GM12874 (cell line): Measurements from ENCODE around the gene ERICH6B.

Source experiments
- TF ChIP-seq, protein P1 (sequence below): IDR thresholded peaks from 2 replicates; pipeline ENCODE4 v1.5.1; 2011; ENCODE audit warnings: low read depth, mild to moderate bottlenecking, control low read depth, low read length, moderate library complexity; ENCODE audit not compliant: insufficient read depth

Gene ERICH6B

DNA sequence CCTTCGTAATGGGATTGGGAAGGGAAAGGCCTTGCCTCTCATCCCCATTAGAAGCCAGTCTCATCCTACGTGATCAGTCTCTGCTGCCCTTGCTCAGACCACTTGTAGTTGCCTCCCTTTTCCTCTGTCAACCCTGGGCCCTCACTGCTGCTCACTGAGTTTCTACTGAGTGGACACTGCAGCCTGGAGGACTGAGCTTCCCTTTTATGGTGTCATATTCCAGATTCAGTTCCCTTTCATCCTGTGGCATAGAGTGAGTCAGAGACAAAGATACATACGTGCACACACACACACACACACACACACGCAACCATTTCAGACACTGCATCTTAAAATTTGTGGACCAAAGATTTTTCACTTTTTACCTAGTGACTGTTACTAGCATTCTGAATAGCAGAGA lies 94.2 kb downstream of the ERICH6B start:
- TF ChIP-seq, protein P1, sequence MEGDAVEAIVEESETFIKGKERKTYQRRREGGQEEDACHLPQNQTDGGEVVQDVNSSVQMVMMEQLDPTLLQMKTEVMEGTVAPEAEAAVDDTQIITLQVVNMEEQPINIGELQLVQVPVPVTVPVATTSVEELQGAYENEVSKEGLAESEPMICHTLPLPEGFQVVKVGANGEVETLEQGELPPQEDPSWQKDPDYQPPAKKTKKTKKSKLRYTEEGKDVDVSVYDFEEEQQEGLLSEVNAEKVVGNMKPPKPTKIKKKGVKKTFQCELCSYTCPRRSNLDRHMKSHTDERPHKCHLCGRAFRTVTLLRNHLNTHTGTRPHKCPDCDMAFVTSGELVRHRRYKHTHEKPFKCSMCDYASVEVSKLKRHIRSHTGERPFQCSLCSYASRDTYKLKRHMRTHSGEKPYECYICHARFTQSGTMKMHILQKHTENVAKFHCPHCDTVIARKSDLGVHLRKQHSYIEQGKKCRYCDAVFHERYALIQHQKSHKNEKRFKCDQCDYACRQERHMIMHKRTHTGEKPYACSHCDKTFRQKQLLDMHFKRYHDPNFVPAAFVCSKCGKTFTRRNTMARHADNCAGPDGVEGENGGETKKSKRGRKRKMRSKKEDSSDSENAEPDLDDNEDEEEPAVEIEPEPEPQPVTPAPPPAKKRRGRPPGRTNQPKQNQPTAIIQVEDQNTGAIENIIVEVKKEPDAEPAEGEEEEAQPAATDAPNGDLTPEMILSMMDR = no peak

DNA sequence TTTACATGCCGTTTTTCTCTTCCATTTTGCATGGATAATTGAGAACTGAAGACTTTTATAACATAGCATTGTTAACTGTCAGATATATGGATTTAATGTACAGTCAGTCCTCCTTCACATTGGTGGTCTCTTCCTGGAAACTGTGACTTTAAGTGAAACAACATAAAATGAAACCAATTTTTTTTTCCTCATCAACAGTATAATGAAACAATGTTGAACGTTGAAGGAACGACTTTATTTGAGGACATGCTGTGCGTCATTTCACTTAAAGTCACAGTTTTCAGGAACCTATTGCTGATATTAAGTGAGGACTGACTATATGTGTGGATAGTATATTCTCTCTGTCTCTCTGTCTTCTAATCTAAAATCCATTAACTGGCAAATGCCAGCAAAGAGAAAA lies 96.0 kb downstream of the ERICH6B start:
- TF ChIP-seq, protein P1 = no peak

DNA sequence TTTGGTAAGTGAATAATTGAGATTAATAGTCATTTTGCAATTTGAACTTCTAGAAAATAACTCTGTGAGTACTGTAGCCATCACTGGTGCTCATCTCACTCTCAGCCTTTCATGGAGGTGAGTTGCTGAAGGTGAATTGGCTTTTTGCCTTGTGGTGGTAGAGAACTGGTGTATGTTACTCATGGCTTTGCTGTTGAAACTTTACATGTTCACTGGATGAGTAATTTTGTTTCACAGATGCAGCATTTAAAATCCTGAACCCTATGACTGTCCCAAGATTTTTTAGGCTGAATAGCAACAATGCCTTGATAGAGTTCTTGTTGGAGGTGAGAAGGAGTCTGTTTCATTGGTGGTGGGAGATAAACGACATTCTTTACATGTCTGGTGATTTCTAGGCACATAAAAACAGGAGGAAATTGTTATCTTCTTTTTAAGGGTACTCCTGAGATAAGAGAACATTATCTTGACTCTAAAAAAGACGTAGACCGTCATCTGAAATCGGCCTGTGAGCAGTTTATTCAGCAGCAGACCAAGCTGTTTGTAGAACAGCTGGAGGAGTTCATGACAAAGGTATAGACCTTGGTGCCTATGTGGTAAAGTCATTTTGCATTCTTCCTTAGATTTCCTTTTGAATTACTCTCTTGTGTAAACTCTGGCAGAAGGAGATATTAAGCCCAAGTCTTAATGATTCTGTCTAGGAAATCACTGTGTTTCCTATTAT lies 96.9 kb downstream of the ERICH6B start:
- TF ChIP-seq, protein P1 = no peak

DNA sequence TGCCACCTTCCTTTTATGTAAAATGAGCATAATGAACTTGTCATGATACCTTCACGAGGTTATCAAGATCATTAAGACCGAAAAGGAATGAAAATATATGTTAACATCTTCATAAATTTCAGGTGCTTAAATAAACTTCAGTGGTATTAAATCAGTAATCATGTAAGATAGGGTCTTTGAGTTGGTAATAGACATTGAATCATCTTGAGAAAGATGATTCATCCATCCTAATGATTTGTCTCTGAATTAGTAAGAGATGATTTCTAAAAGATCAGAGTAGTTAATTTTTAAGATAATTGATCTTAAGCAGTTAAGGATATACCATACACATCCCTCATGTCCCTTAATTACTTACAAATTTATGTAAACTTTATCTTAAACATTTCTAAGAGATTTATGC lies 98.8 kb downstream of the ERICH6B start:
- TF ChIP-seq, protein P1 = no peak

DNA sequence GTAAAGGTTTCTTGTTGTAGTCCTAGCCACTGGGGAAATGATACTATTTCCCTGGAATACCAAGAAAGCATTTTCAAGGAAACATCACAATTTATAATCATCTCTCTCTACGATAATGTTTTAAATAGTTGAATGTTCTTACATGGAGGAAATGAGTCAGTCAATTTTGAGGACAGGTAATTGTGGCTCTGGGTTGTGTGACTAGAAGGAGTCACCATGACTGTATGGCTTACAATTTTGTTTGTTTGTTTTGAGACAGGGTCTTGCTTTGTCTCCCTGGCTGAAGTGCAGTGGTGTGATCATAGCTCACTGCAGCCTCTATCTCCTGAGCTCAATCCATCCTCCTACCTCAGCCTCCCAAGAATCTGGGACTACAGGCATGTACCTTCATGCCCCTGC lies 103.4 kb downstream of the ERICH6B start:
- TF ChIP-seq, protein P1 = no peak

DNA sequence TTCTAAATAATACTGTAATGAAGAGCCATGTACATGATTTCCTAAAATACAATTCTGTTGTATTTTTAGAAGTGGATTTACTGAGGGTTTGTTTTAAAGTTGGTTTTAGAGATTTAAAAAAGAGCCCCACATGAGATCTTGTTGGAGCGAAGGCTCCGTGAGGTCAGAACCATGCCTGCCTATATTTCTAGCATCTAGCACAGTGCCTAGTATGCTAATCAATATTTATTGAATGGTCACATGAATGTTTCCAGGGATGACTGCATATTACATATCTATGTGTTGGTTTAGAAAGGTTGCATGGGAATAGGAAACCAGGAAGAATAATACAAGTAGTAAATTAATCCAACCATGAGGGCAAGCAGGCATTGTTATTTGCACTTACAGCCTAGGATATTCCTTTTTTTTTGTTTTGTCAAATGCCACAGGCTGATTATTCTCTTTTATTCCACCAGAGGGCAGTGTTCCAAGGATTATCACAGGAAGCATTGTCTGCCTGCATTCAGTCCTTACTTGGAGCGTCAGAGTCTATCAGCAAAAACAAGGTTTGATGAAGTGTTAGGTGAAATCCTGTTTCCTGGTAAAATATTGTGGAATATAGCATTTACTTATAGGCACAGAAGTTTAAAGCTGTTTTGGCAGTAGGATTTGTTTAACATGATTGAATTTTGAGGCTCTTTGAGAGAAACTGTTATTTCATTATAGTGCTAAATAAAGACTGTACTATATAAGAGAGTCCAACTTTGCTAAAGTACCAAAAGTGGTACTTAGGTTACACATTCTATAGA lies 104.0 kb downstream of the ERICH6B start:
- TF ChIP-seq, protein P1 = peak; percentile 64

DNA sequence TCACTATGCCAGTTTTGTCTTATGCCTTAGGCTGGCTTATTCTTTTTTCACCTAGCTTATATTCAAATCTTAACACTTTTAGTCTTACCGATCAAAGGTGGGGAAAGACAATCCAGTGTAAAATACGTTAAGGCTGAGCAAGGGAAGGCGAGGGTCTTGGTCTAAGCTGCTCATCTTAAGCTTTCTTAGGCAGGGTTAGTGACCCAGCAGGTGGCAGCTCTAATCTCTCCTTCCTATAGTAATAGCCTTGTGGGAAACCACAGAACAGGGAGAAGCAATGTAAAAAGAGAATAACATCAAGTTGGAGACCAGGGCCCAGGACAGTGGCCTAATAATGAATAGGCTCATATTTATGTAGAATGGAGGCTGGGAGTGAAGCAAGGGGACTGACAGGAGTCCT lies 104.9 kb downstream of the ERICH6B start:
- TF ChIP-seq, protein P1 = no peak
